ENCODE results near the gene MADCAM1. TPM values are rescaled to one million over a fixed set of nuclear protein-coding genes. Genes with fewer than 3 reads are reported as not detected.

MADCAM1 gene
- total and polyA plus RNA-seq, 7 donors, result 0.16 to 6.3 (median 0.51) TPM; not detected in 1

GRCh38 chr19:541699-542098, 45.4 kb downstream of the MADCAM1 start:
- Histone ChIP-seq H3K4me1 (peaks cover 0 to 17% (median 11%) of the 10 kb centered on the region in 4 donors), H3K4me3 (no peak overlapping the region), H3K9me3 (no peaks in the 10 kb centered on the region), H3K27me3 (no peaks in the 10 kb centered on the region), H3K36me3 (peaks cover 37 to 52% (median 42%) of the 10 kb centered on the region in 4 donors), H3K27ac (no peak overlapping the region)
- TF ChIP-seq CTCF (IDR thresholded peaks at IDR 0.05), result no peak
- TF ChIP-seq POLR2AphosphoS5 (IDR thresholded peaks at IDR 0.05), result no peak
- TF ChIP-seq POLR2A (IDR thresholded peaks at IDR 0.05), result no peak
- TF ChIP-seq EP300 (IDR thresholded peaks at IDR 0.05), result no peak
- no peak for DNase-seq
- intact Hi-C loops (cut with DNase I), result no loop called here
- 91 to 93% methylated on average over 26 of the region's 26 CpGs for WGBS, 2 donors

- intact Hi-C loops (cut with DNase I), result no loop called here
- Histone ChIP-seq H3K27me3 (peaks cover 0 to 2% (median 0%) of the 10 kb centered on the region in 3 donors), H3K36me3 (peaks cover 32 to 46% (median 37%) of the 10 kb centered on the region in 4 donors), H3K27ac (no peak overlapping the region), H3K4me3 (no peak overlapping the region), H3K4me1 (peaks cover 0 to 17% (median 11%) of the 10 kb centered on the region in 4 donors), H3K9me3 (no peaks in the 10 kb centered on the region)
- no peak for TF ChIP-seq POLR2AphosphoS5 (IDR thresholded peaks at IDR 0.05)
- no peak for TF ChIP-seq POLR2A (IDR thresholded peaks at IDR 0.05)
- TF ChIP-seq EP300 (IDR thresholded peaks at IDR 0.05), result no peak
- no peak for TF ChIP-seq CTCF (IDR thresholded peaks at IDR 0.05)
- DNase-seq, result no peak
- 93 to 94% methylated on average over 34 of the region's 34 CpGs for WGBS, 2 donors
Observed at GRCh38 chr19:542173-542866, 46.0 kb downstream of the MADCAM1 start.

- no peak within 1 kb of the TSS for H3K4me3 ChIP-seq
- no peaks in the 10 kb centered on the region for H3K9me3 ChIP-seq
- intact Hi-C loops (cut with DNase I), result no loop called here
- no peak within 1 kb of the TSS for H3K27ac ChIP-seq
- H3K36me3 ChIP-seq, result peaks cover 20 to 30% (median 25%) of the 10 kb centered on the region in 4 donors
- H3K27me3 ChIP-seq, result peaks cover 0 to 4% (median 0%) of the 10 kb centered on the region in 3 donors
- WGBS, 2 donors, result 46 to 58% methylated on average over 31 of the region's 31 CpGs
- TF ChIP-seq EP300 (IDR thresholded peaks at IDR 0.05), result no peak
- TF ChIP-seq POLR2A (IDR thresholded peaks at IDR 0.05), result no peak
- peak in 1 of 4 donors; percentile 13 for TF ChIP-seq POLR2AphosphoS5 (IDR thresholded peaks at IDR 0.05)
- peaks cover 0 to 11% (median 9%) of the 10 kb centered on the region in 4 donors for H3K4me1 ChIP-seq
- no peak for DNase-seq
Observed at GRCh38 chr19:543910-544608, 47.8 kb downstream of the MADCAM1 start, which contains the start of gene GZMM. Gene GZMM (plus strand): TSS chr19:544053. CDS start chr19:544072, 19 bp downstream.

- Histone ChIP-seq H3K36me3 (peaks cover 5 to 10% (median 8%) of the 10 kb centered on the region in 4 donors), H3K4me3 (no peak overlapping the region), H3K27me3 (peaks cover 0 to 9% (median 0%) of the 10 kb centered on the region in 3 donors), H3K27ac (no peak overlapping the region), H3K9me3 (no peaks in the 10 kb centered on the region), H3K4me1 (peaks cover 0 to 13% (median 12%) of the 10 kb centered on the region in 4 donors)
- TF ChIP-seq POLR2AphosphoS5 (IDR thresholded peaks at IDR 0.05) (no peak), POLR2A (IDR thresholded peaks at IDR 0.05) (no peak), CTCF (IDR thresholded peaks at IDR 0.05) (no peak), EP300 (IDR thresholded peaks at IDR 0.05) (no peak)
- intact Hi-C loops (cut with DNase I), result no loop called here
- DNase-seq, result no peak
- WGBS, 2 donors, result 90 to 93% methylated on average over 15 of the region's 15 CpGs
Observed at GRCh38 chr19:547117-547516, 50.8 kb downstream of the MADCAM1 start.
